Endothelial cell of umbilical vein (primary cell): ENCODE data around the gene B4GALNT3. TPM values are rescaled to one million over a fixed set of nuclear protein-coding genes. Genes with fewer than 3 reads are reported as not detected.

Experiments
- BruUV-seq: library from RNA; stranded (reverse); fragments of 400-500 nt; replicated peaks from 2 replicates; lab custom pipeline; 2021; lab: Mats Ljungman, UMichigan
- CTCF ChIA-PET: fragments of 300-600, 350-600 bp; sonication (Branson Sonifier 250); formaldehyde crosslinking; loops from one replicate; lab custom pipeline; 2021; ENCODE audit warnings: antibody characterized with exemption, inconsistent platforms; lab: Charles Lee
- POLR2A ChIA-PET: fragments of 300-600, 350-600 bp; sonication (Branson Sonifier 250); formaldehyde crosslinking; loops from one replicate; lab custom pipeline; 2021; ENCODE audit warnings: antibody characterized with exemption, inconsistent platforms; lab: Charles Lee
- DNase-seq: peaks from one replicate; pipeline ENCODE4 v3.0.0-alpha.2; 2011; ENCODE audit warnings: low read depth, low spot score
- FAIRE-seq: peaks from 2 replicates; lab custom pipeline; 2011; peaks lifted over from hg19 to GRCh38; lab: Jason Lieb, UNC
- H2AFZ ChIP-seq: 2 replicates; pipeline ENCODE4 v1.6.0; 2012; ENCODE audit warnings: low read depth, low read length, control low read depth, inconsistent platforms
- H3K27ac ChIP-seq: 2 replicates; pipeline ENCODE4 v1.5.1; 2011; ENCODE audit warnings: low read depth, mild to moderate bottlenecking, control low read depth, low read length, moderate library complexity; ENCODE audit not compliant: insufficient read depth
- H3K27me3 ChIP-seq, 2 experiments: 2 replicates each; pipeline versions ENCODE4 v1.6.0 to v1.6.1; 2011; ENCODE audit warnings: low read length in 2 of 2, mixed read lengths in 1 of 2; ENCODE audit not compliant: control insufficient read depth in 2 of 2, insufficient read depth in 2 of 2
- H3K36me3 ChIP-seq, 2 experiments: 2 replicates in 1 of 2; 3 replicates in 1 of 2; pipeline ENCODE4 v1.5.1; 2011; ENCODE audit warnings: low read length in 2 of 2, mild to moderate bottlenecking in 1 of 2, moderate library complexity in 1 of 2; ENCODE audit not compliant: control insufficient read depth in 2 of 2, insufficient read depth in 2 of 2; ENCODE audit errors: extremely low read depth in 1 of 2
- H3K4me1 ChIP-seq: 3 replicates; pipeline ENCODE4 v1.5.1; 2011; ENCODE audit warnings: mild to moderate bottlenecking, low read length; ENCODE audit not compliant: control insufficient read depth, insufficient read depth; ENCODE audit errors: extremely low read depth
- H3K4me2 ChIP-seq: 2 replicates; pipeline ENCODE4 v1.6.1; 2011; ENCODE audit warnings: low read length, control low read depth, mixed read lengths; ENCODE audit not compliant: insufficient read depth
- H3K4me3 ChIP-seq, 3 experiments: fragments of 200-600 bp in 1 of 3; sonication (generic), shearing (Covaris generic) in 1 of 3; replicated peaks in 1 of 3; 2 replicates each; pipeline ENCODE4 v1.5.1; 2011 to 2016; ENCODE audit warnings: control low read depth in 3 of 3, low read length in 3 of 3, mild to moderate bottlenecking in 2 of 3, inconsistent platforms in 1 of 3, low read depth in 1 of 3, moderate library complexity in 1 of 3; ENCODE audit not compliant: insufficient read depth in 1 of 3
- H3K79me2 ChIP-seq: 2 replicates; pipeline ENCODE4 v1.6.0; 2012; ENCODE audit warnings: low read length, inconsistent platforms; ENCODE audit not compliant: control insufficient read depth, insufficient read depth
- H3K9ac ChIP-seq: replicated peaks from 2 replicates; pipeline ENCODE3; 2011; ENCODE audit warnings: low read length, control low read depth; ENCODE audit not compliant: insufficient read depth; ENCODE audit errors: extremely low read depth
- H3K9me1 ChIP-seq: replicated peaks from 3 replicates; pipeline ENCODE4 v1.6.0; 2011; ENCODE audit warnings: mild to moderate bottlenecking, low read length; ENCODE audit not compliant: control insufficient read depth, insufficient read depth; ENCODE audit errors: extremely low read depth
- H3K9me3 ChIP-seq: replicated peaks from 2 replicates; pipeline ENCODE4 v1.5.1; 2012; ENCODE audit warnings: low read length, inconsistent platforms; ENCODE audit not compliant: control insufficient read depth, insufficient read depth
- H4K20me1 ChIP-seq: replicated peaks from 2 replicates; pipeline ENCODE3; 2011; ENCODE audit warnings: mild to moderate bottlenecking, low read length; ENCODE audit not compliant: control insufficient read depth, insufficient read depth; ENCODE audit errors: extremely low read depth
- CTCF ChIP-seq, 2 donors: IDR thresholded peaks; 1 replicate in 1 of 2; 2 replicates in 1 of 2; pipeline ENCODE4 v1.5.1; 2011; ENCODE audit warnings: low read length in 2 of 2, mild to moderate bottlenecking in 2 of 2, moderate library complexity in 2 of 2, control low read depth in 1 of 2, inconsistent platforms in 1 of 2, low read depth in 1 of 2; ENCODE audit not compliant: insufficient read depth in 1 of 2; ENCODE audit errors: extremely low read depth in 1 of 2
- EZH2 ChIP-seq: IDR thresholded peaks from 2 replicates; pipeline ENCODE4 v1.6.1; 2012; ENCODE audit warnings: borderline replicate concordance, low read depth, mild to moderate bottlenecking, moderate library complexity, low read length, inconsistent platforms; ENCODE audit not compliant: severe bottlenecking
- FOS ChIP-seq: IDR thresholded peaks from 2 replicates; pipeline ENCODE4 v1.6.1; 2011; ENCODE audit warnings: mild to moderate bottlenecking, low read length, moderate library complexity, borderline replicate concordance; ENCODE audit not compliant: insufficient read depth
- GATA2 ChIP-seq: IDR thresholded peaks from 2 replicates; pipeline ENCODE4 v1.7.0; 2011; ENCODE audit warnings: low read depth, mild to moderate bottlenecking, moderate library complexity, mixed read lengths, low read length; ENCODE audit not compliant: insufficient read length, insufficient read depth
- JUN ChIP-seq: IDR thresholded peaks from 2 replicates; pipeline ENCODE4 v1.6.1; 2011; ENCODE audit warnings: borderline replicate concordance, low read depth; ENCODE audit not compliant: insufficient read length, insufficient read depth
- MAX ChIP-seq: IDR thresholded peaks from 2 replicates; pipeline ENCODE4 v1.6.1; 2011; ENCODE audit not compliant: insufficient read depth, insufficient read length
- MYC ChIP-seq: IDR thresholded peaks from one replicate; pipeline ENCODE4 v1.6.1; 2011; ENCODE audit warnings: mild to moderate bottlenecking, low read depth, low read length
- POLR2A ChIP-seq: IDR thresholded peaks from 2 replicates; pipeline ENCODE4 v1.6.1; 2012; ENCODE audit warnings: low read depth, mild to moderate bottlenecking, control low read depth, low read length
- POLR2AphosphoS5 ChIP-seq: IDR thresholded peaks from 2 replicates; pipeline ENCODE4 v1.6.1; 2012; ENCODE audit warnings: low read depth, mild to moderate bottlenecking, control low read depth, low read length, moderate library complexity; ENCODE audit not compliant: insufficient read depth
- dilution Hi-C: fragments of 300-500 bp; cut with MboI; formaldehyde crosslinking; loops from one replicate; pipeline ENCODE4 v1.15.0; 2019; ENCODE audit warnings: low sequenced_read_pairs; ENCODE audit not compliant: extremely low pct_ligation_motif_present
- intact Hi-C: fragments of 100-400 bp; cut with micrococcal nuclease; formaldehyde crosslinking; loops from one replicate; pipeline ENCODE4 v1.10.0; 2022
- polyA plus RNA-seq, 4 experiments: library from polyadenylated mRNA; depleted of rRNA in 3 of 4; stranded (reverse) in 3 of 4; unstranded in 1 of 4; fragments of >200 nt; gene quantifications; 2 replicates each; pipeline versions ENCODE4 v1.2.1 to v1.2.3, GENCODE V29; 2011 to 2012; ENCODE audit warnings: missing spikeins in 1 of 4
- total RNA-seq: library from RNA; stranded (reverse); gene quantifications from 2 replicates; pipeline ENCODE4 v1.2.3, GENCODE V29; 2021

Gene B4GALNT3
- total and polyA plus RNA-seq, 2 donors (not counting 3 experiments of a cell fraction or from before 2014, with no cell fraction given), result 0.07 TPM; not detected in 1

- Histone ChIP-seq H3K9me3 (no peaks in the 10 kb centered on the region), H2AFZ (no peak overlapping the region), H3K79me2 (no peaks in the 10 kb centered on the region), H3K4me2 (no peak overlapping the region), H4K20me1 (no peaks in the 10 kb centered on the region), H3K27me3 (peaks cover 9 to 11% of the 10 kb centered on the region in 2 experiments), H3K9me1 (no peaks in the 10 kb centered on the region), H3K36me3 (no peaks in the 10 kb centered on the region), H3K4me1 (peaks cover 7% of the 10 kb centered on the region), H3K27ac (no peak overlapping the region), H3K4me3 (no peak overlapping the region), H3K9ac (no peak overlapping the region)
- dilution Hi-C loops, result no loop called here
- CTCF ChIA-PET, result interaction anchor here (1.0 to 1.7 kb wide), 3 partner anchors 37 to 90 kb away, joined by 3 to 8 read pairs (median 3); no protein-coding TSS in a partner anchor
- DNase-seq, result no peak
- no peak for FAIRE-seq
- TF ChIP-seq EZH2, result no peak
- TF ChIP-seq FOS, result no peak
- no peak for TF ChIP-seq MAX
- intact Hi-C loops, result no loop called here
- no TSS peak for BruUV-seq
- POLR2A ChIA-PET, result no interaction called here
Measured at GRCh38 chr12:531951-532585, 72.3 kb downstream of the B4GALNT3 start.

GRCh38 chr12:532908-533565 is 73.3 kb downstream of the B4GALNT3 start:
- Histone ChIP-seq H3K4me3 (no peak overlapping the region), H3K9me1 (no peaks in the 10 kb centered on the region), H4K20me1 (no peaks in the 10 kb centered on the region), H3K9ac (no peak overlapping the region), H3K4me2 (no peak overlapping the region), H3K27me3 (peaks cover 14 to 17% of the 10 kb centered on the region in 2 experiments), H3K9me3 (no peaks in the 10 kb centered on the region), H3K79me2 (no peaks in the 10 kb centered on the region), H2AFZ (no peak overlapping the region), H3K36me3 (no peaks in the 10 kb centered on the region), H3K4me1 (peaks cover 7% of the 10 kb centered on the region), H3K27ac (no peak overlapping the region)
- FAIRE-seq, result no peak
- intact Hi-C loops, result no loop called here
- dilution Hi-C loops, result no loop called here
- ChIA-PET POLR2A (no interaction called here), CTCF (interaction anchor here (1.0 to 1.7 kb wide), 4 partner anchors 38 to 91 kb away, joined by 3 to 8 read pairs (median 3); no protein-coding TSS in a partner anchor)
- no peak for TF ChIP-seq GATA2
- no peak for TF ChIP-seq MYC
- no peak for TF ChIP-seq POLR2AphosphoS5
- no peak for TF ChIP-seq EZH2
- no peak for TF ChIP-seq POLR2A
- no peak for TF ChIP-seq FOS
- no peak for TF ChIP-seq CTCF (IDR thresholded peaks at IDR 0.05; ENCODE audit: extremely low read depth in 1 of 2, insufficient read depth in 1 of 2, low read depth in 1 of 2, low read length in 2 of 2)
- no peak for TF ChIP-seq MAX
- no peak for TF ChIP-seq JUN
- DNase-seq, result no peak
- BruUV-seq, result no TSS peak
